Measurements from ENCODE around the gene CAP2. TPM values are rescaled to one million over a fixed set of nuclear protein-coding genes. Genes with fewer than 3 reads are reported as not detected.

The CAP2 gene
- total and polyA plus RNA-seq, 3 donors from 2014 or later = 1.6 to 5.2 (median 2.9) TPM

- 88 to 91% methylated on average over 7 to 11 of the region's 11 CpGs for WGBS, 2 donors
- intact Hi-C loops (cut with DNase I; ENCODE audit: low total_unique reads) = no loop called here
- Histone ChIP-seq H3K4me3 (no peak overlapping the region), H3K36me3 (ENCODE audit: low read depth, missing control alignments) (no peaks in the 10 kb centered on the region), H3K9me3 (no peaks in the 10 kb centered on the region), H3K27ac (no peak overlapping the region), H3K4me1 (no peaks in the 10 kb centered on the region), H3K27me3 (no peaks in the 10 kb centered on the region)
- no peak for DNase-seq
- no peak for TF ChIP-seq POLR2A (IDR thresholded peaks at IDR 0.05)
- TF ChIP-seq CTCF (IDR thresholded peaks at IDR 0.05) = no peak
Measured at GRCh38 chr6:17483391-17484016, 90.1 kb downstream of the CAP2 start.

GRCh38 chr6:17484201-17484849, 90.9 kb downstream of the CAP2 start:
- no peaks in the 10 kb centered on the region for H3K36me3 ChIP-seq (ENCODE audit: low read depth, missing control alignments)
- intact Hi-C loops (cut with DNase I; ENCODE audit: low total_unique reads) = no loop called here
- H3K27me3 ChIP-seq = no peaks in the 10 kb centered on the region
- H3K27ac ChIP-seq = no peak overlapping the region
- H3K9me3 ChIP-seq = no peaks in the 10 kb centered on the region
- no peak for DNase-seq
- 91 to 93% methylated on average over 10 of the region's 10 CpGs for WGBS, 2 donors
- TF ChIP-seq CTCF (IDR thresholded peaks at IDR 0.05) (no peak), POLR2A (IDR thresholded peaks at IDR 0.05) (no peak)
- no peak overlapping the region for H3K4me3 ChIP-seq
- H3K4me1 ChIP-seq = no peaks in the 10 kb centered on the region

GRCh38 chr6:17485181-17485580, 91.8 kb downstream of the CAP2 start:
- DNase-seq = no peak
- no peaks in the 10 kb centered on the region for H3K27me3 ChIP-seq
- H3K9me3 ChIP-seq = no peaks in the 10 kb centered on the region
- no peaks in the 10 kb centered on the region for H3K36me3 ChIP-seq (ENCODE audit: low read depth, missing control alignments)
- intact Hi-C loops (cut with DNase I; ENCODE audit: low total_unique reads) = no loop called here
- no peaks in the 10 kb centered on the region for H3K4me1 ChIP-seq
- no peak for TF ChIP-seq CTCF (IDR thresholded peaks at IDR 0.05)
- TF ChIP-seq POLR2A (IDR thresholded peaks at IDR 0.05) = no peak
- WGBS, 2 donors = 72 to 83% methylated on average over 4 of the region's 4 CpGs
- no peak overlapping the region for H3K4me3 ChIP-seq
- H3K27ac ChIP-seq = no peak overlapping the region

GRCh38 chr6:17485946-17486345, 92.6 kb downstream of the CAP2 start:
- Histone ChIP-seq H3K4me1 (no peaks in the 10 kb centered on the region), H3K9me3 (no peaks in the 10 kb centered on the region), H3K27ac (no peak overlapping the region), H3K36me3 (ENCODE audit: low read depth, missing control alignments) (no peaks in the 10 kb centered on the region), H3K27me3 (no peaks in the 10 kb centered on the region), H3K4me3 (no peak overlapping the region)
- TF ChIP-seq POLR2A (IDR thresholded peaks at IDR 0.05) = no peak
- TF ChIP-seq CTCF (IDR thresholded peaks at IDR 0.05) = no peak
- intact Hi-C loops (cut with DNase I; ENCODE audit: low total_unique reads) = no loop called here
- 87 to 96% methylated on average over 2 of the region's 2 CpGs for WGBS, 2 donors
- DNase-seq = no peak

- no peak for TF ChIP-seq CTCF (IDR thresholded peaks at IDR 0.05)
- TF ChIP-seq POLR2A (IDR thresholded peaks at IDR 0.05) = no peak
- H3K9me3 ChIP-seq = no peaks in the 10 kb centered on the region
- no peaks in the 10 kb centered on the region for H3K36me3 ChIP-seq (ENCODE audit: low read depth, missing control alignments)
- H3K4me1 ChIP-seq = no peaks in the 10 kb centered on the region
- intact Hi-C loops (cut with DNase I; ENCODE audit: low total_unique reads) = no loop called here
- H3K4me3 ChIP-seq = no peak overlapping the region
- WGBS, 2 donors = 93 to 96% methylated on average over 4 of the region's 4 CpGs
- no peak for DNase-seq
- H3K27me3 ChIP-seq = no peaks in the 10 kb centered on the region
- H3K27ac ChIP-seq = no peak overlapping the region
Measured at GRCh38 chr6:17486680-17487079, 93.3 kb downstream of the CAP2 start.

All from testis (tissue), 3 donors.